ENCODE data around the gene STK39.

DNA sequence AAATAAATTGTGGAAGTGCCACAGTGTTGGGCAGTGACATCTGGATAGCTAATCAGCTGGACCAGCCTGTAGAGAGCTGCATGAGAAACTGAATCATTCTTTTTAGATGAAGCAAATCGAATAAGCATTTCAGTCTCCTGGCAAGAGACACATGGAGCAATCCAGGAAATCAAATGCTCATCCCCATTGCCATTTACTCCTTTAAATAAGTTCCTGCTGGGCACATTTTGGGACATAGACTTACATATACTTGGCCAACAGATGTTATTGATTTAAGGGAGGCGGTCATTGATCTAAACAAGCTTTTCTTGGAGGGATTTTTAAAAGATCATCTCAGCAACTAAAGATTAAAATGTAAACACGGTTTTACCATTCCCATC lies 307.1 kb downstream of the STK39 start:
- TF ChIP-seq, protein P1, sequence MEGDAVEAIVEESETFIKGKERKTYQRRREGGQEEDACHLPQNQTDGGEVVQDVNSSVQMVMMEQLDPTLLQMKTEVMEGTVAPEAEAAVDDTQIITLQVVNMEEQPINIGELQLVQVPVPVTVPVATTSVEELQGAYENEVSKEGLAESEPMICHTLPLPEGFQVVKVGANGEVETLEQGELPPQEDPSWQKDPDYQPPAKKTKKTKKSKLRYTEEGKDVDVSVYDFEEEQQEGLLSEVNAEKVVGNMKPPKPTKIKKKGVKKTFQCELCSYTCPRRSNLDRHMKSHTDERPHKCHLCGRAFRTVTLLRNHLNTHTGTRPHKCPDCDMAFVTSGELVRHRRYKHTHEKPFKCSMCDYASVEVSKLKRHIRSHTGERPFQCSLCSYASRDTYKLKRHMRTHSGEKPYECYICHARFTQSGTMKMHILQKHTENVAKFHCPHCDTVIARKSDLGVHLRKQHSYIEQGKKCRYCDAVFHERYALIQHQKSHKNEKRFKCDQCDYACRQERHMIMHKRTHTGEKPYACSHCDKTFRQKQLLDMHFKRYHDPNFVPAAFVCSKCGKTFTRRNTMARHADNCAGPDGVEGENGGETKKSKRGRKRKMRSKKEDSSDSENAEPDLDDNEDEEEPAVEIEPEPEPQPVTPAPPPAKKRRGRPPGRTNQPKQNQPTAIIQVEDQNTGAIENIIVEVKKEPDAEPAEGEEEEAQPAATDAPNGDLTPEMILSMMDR (conservative IDR thresholded peaks at IDR 0.05; ENCODE audit: low read length): no peak
- no peak for TF ChIP-seq EZH2phosphoT487 (IDR thresholded peaks at IDR 0.05; ENCODE audit: borderline replicate concordance, low read depth, low read length)
